ENCODE measurements around the gene LEPROT. TPM values are rescaled to one million over a fixed set of nuclear protein-coding genes. Genes with fewer than 3 reads are reported as not detected.

Gene LEPROT
- total and polyA plus RNA-seq, 8 donors, result 9.3 to 101 (median 28.7) TPM

DNA sequence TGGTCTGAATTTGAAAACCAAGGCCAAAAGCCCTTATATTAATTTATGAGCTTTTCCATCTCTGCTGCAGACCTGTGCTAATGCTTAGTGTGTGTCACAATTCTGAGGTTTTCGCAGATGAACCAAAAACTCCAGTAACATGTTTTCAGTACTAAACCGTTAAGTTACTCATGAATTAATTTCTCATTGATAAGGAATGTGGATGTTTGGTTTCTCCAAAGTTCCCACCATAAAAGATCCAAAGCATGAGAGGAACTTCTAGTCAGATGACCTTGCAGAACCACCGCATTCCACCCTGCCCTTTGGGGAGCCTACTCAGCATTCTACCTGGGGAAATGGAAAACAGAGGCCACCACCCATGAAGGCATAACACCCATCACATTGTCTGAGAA is 7.5 kb upstream of the LEPROT start:
- no peaks in the 10 kb centered on the region for H3K36me3 ChIP-seq
- DNase-seq, result no peak
- no peak overlapping the region for H3K4me3 ChIP-seq
- no peak overlapping the region for H3K27ac ChIP-seq
- TF ChIP-seq EP300 (IDR thresholded peaks at IDR 0.05), result no peak
- no peak for TF ChIP-seq POLR2AphosphoS5 (IDR thresholded peaks at IDR 0.05)
- TF ChIP-seq POLR2A (IDR thresholded peaks at IDR 0.05), result no peak
- TF ChIP-seq, protein P1, sequence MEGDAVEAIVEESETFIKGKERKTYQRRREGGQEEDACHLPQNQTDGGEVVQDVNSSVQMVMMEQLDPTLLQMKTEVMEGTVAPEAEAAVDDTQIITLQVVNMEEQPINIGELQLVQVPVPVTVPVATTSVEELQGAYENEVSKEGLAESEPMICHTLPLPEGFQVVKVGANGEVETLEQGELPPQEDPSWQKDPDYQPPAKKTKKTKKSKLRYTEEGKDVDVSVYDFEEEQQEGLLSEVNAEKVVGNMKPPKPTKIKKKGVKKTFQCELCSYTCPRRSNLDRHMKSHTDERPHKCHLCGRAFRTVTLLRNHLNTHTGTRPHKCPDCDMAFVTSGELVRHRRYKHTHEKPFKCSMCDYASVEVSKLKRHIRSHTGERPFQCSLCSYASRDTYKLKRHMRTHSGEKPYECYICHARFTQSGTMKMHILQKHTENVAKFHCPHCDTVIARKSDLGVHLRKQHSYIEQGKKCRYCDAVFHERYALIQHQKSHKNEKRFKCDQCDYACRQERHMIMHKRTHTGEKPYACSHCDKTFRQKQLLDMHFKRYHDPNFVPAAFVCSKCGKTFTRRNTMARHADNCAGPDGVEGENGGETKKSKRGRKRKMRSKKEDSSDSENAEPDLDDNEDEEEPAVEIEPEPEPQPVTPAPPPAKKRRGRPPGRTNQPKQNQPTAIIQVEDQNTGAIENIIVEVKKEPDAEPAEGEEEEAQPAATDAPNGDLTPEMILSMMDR (IDR thresholded peaks at IDR 0.05), result no peak
- WGBS, 5 donors, result 90 to 99% (median 94%) methylated on average over 3 of the region's 3 CpGs
- intact Hi-C loops (cut with DNase I; ENCODE audit: low total_unique reads), result no loop called here
- H3K27me3 ChIP-seq, result no peaks in the 10 kb centered on the region
- no peaks in the 10 kb centered on the region for H3K9me3 ChIP-seq
- no peaks in the 10 kb centered on the region for H3K4me1 ChIP-seq

DNA sequence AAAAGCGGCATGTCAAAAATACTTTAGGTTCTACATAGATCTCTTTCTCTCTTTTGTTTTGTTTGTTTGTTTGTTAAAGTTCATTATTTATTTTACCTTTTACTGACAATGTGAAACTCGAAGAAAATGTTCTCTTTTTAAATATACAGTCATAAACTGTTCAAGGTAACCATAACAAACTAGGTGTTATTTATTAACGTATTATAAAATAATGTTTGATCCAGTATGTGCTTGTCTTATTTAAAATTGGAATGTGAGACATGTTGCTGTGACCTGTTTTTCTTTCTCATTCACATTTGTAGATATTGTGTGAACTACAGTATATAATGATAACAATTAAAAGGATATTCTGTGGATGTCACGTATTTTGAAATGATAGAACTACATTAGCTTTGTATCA is 5.9 kb upstream of the LEPROT start:
- Histone ChIP-seq H3K4me3 (no peak overlapping the region), H3K27ac (no peak overlapping the region), H3K36me3 (no peaks in the 10 kb centered on the region), H3K9me3 (no peaks in the 10 kb centered on the region), H3K27me3 (no peaks in the 10 kb centered on the region), H3K4me1 (peaks cover 0 to 8% (median 5%) of the 10 kb centered on the region in 4 donors)
- no peak for DNase-seq
- 79 to 85% (median 79%) methylated on average over 4 of the region's 4 CpGs for WGBS, 5 donors
- intact Hi-C loops (cut with DNase I; ENCODE audit: low total_unique reads), result no loop called here
- no peak for TF ChIP-seq POLR2AphosphoS5 (IDR thresholded peaks at IDR 0.05)
- TF ChIP-seq EP300 (IDR thresholded peaks at IDR 0.05), result no peak
- no peak for TF ChIP-seq POLR2A (IDR thresholded peaks at IDR 0.05)
- TF ChIP-seq, protein P1 (IDR thresholded peaks at IDR 0.05), result no peak

DNA sequence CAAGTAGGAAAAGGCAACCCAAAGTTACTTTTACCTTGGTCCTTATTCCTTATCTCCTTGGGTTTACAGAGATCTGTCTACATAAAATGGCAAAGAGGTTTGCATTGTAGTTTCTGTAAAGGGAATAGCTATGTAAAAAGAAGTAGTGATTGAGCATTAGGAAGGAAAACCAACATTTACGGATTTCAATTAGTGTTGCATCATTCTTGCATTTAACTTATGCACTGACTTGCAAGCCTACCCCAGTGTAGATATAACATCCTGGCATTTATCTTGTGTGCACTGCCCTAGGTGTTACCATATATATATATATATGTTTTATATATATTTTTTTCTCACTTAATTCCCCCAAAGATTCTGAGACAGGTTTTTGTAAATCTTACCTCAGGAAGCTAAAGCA is 3.7 kb upstream of the LEPROT start:
- no peaks in the 10 kb centered on the region for H3K36me3 ChIP-seq

DNA sequence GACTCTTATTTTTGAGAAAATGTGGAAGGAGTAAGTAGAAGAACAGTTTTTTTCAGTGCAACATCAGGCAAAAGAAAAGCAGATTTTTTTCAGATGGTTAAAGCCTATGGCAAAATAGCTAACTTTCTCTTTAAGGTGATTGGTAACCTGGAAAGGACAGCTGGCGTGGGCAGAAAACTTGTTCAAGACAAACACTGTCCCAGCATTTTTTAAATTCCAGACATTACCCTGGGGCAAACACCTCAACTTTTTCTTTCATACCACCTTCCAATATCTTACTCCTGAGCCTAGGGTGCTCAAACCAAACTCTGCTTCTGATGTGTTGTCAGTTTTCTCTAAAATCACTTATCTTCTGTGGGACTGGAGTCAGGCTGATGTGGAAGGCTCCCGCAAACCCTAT is 2.7 kb upstream of the LEPROT start:
- no peaks in the 10 kb centered on the region for H3K27me3 ChIP-seq
- peaks cover 11 to 25% (median 20%) of the 10 kb centered on the region in 4 donors for H3K4me1 ChIP-seq
- 57 to 65% (median 61%) methylated on average over 2 of the region's 2 CpGs for WGBS, 5 donors
- DNase-seq, result no peak
- TF ChIP-seq POLR2A (IDR thresholded peaks at IDR 0.05), result no peak
- TF ChIP-seq POLR2AphosphoS5 (IDR thresholded peaks at IDR 0.05), result no peak
- no peak for TF ChIP-seq EP300 (IDR thresholded peaks at IDR 0.05)
- TF ChIP-seq, protein P1 (IDR thresholded peaks at IDR 0.05), result no peak
- H3K9me3 ChIP-seq, result no peaks in the 10 kb centered on the region
- H3K27ac ChIP-seq, result no peak overlapping the region
- H3K36me3 ChIP-seq, result no peaks in the 10 kb centered on the region
- no peak overlapping the region for H3K4me3 ChIP-seq
- intact Hi-C loops (cut with DNase I; ENCODE audit: low total_unique reads), result no loop called here

More for the DNA sequence above, 3.7 kb upstream of the LEPROT start:
- peaks cover 1 to 15% (median 11%) of the 10 kb centered on the region in 4 donors for H3K4me1 ChIP-seq
- H3K27me3 ChIP-seq, result no peaks in the 10 kb centered on the region
- TF ChIP-seq POLR2AphosphoS5 (IDR thresholded peaks at IDR 0.05) (no peak), EP300 (IDR thresholded peaks at IDR 0.05) (no peak)
- TF ChIP-seq, protein P1 (IDR thresholded peaks at IDR 0.05), result no peak
- H3K4me3 ChIP-seq, result no peak overlapping the region
- intact Hi-C loops (cut with DNase I; ENCODE audit: low total_unique reads), result no loop called here
- no peak for DNase-seq
- no peaks in the 10 kb centered on the region for H3K9me3 ChIP-seq
- WGBS, 5 donors, result 87 to 100% (median 89%) methylated on average over 1 of the region's 1 CpG
- no peak overlapping the region for H3K27ac ChIP-seq

Measured in stomach (tissue), 9 donors.